GM19372 (cell line): ENCODE measurements around the gene RND3.

ENCODE experiments used
- ATAC-seq: cut with Tn5 transposase; IDR thresholded peaks from one replicate; pipeline ENCODE4 v1.9.1; 2021; ENCODE audit warnings: mild to moderate bottlenecking, low read depth, moderate library complexity; ENCODE audit not compliant: unreplicated experiment

The RND3 gene

GRCh38 chr2:150494234-150494945 lies 6.9 kb upstream of the RND3 start:
- no peak for ATAC-seq

GRCh38 chr2:150491943-150492342 lies 4.5 kb upstream of the RND3 start:
- no peak for ATAC-seq

GRCh38 chr2:150491430-150491829 lies 4.0 kb upstream of the RND3 start:
- ATAC-seq: no peak

GRCh38 chr2:150490466-150490865 lies 3.0 kb upstream of the RND3 start:
- ATAC-seq: no peak

GRCh38 chr2:150486539-150487484 lies 655 bp downstream of the RND3 start:
- no peak for ATAC-seq

- ATAC-seq: no peak
These were observed 1.5 kb downstream of the RND3 start for GRCh38 chr2:150485871-150486538.

GRCh38 chr2:150485114-150485870 lies 2.2 kb downstream of the RND3 start:
- ATAC-seq: no peak

- ATAC-seq: no peak
These were observed 2.9 kb downstream of the RND3 start for GRCh38 chr2:150484461-150485021.

- ATAC-seq: no peak
These were observed 3.5 kb downstream of the RND3 start for GRCh38 chr2:150484006-150484405.

GRCh38 chr2:150483532-150483931 lies 3.9 kb downstream of the RND3 start:
- ATAC-seq: no peak

- no peak for ATAC-seq
These were observed 4.6 kb downstream of the RND3 start for GRCh38 chr2:150482667-150483400.

- no peak for ATAC-seq
These were observed 5.4 kb downstream of the RND3 start for GRCh38 chr2:150482111-150482510.

GRCh38 chr2:150480971-150481830 lies 6.3 kb downstream of the RND3 start:
- no peak for ATAC-seq

- ATAC-seq: no peak
These were observed 7.2 kb downstream of the RND3 start for GRCh38 chr2:150480241-150480640.

- ATAC-seq: no peak
These were observed 8.2 kb downstream of the RND3 start for GRCh38 chr2:150479075-150479915.

- ATAC-seq: no peak
These were observed 9.1 kb downstream of the RND3 start for GRCh38 chr2:150478200-150478974.

- ATAC-seq: no peak
These were observed 10.1 kb downstream of the RND3 start for GRCh38 chr2:150477347-150477746.
